HG03135 (cell line): Measurements from ENCODE around the gene CRNN.

Experiments used
- ATAC-seq: cut with Tn5 transposase; IDR thresholded peaks from one replicate; pipeline ENCODE4 v1.9.1; 2021; ENCODE audit warnings: mild to moderate bottlenecking, moderate library complexity; ENCODE audit not compliant: unreplicated experiment

The CRNN gene

GRCh38 chr1:152413909-152414308 is at the start of gene CRNN:
TSS of gene CRNN (minus strand) at chr1:152414263. CDS start at chr1:152412233, 2,030 bp downstream.
- ATAC-seq = no peak

GRCh38 chr1:152462636-152463035 is 48.6 kb upstream of the CRNN start:
- no peak for ATAC-seq

GRCh38 chr1:152461544-152461943 is 47.5 kb upstream of the CRNN start:
- ATAC-seq = no peak

- no peak for ATAC-seq
These were observed 46.5 kb upstream of the CRNN start for GRCh38 chr1:152460529-152460899.

GRCh38 chr1:152459596-152460528 is 45.8 kb upstream of the CRNN start:
- ATAC-seq = peak; percentile 97

GRCh38 chr1:152458384-152459185 is 44.5 kb upstream of the CRNN start:
- ATAC-seq = no peak

- ATAC-seq = no peak
These were observed 43.5 kb upstream of the CRNN start for GRCh38 chr1:152457561-152457960.

GRCh38 chr1:152457071-152457470 is 43.0 kb upstream of the CRNN start:
- ATAC-seq = no peak

- no peak for ATAC-seq
These were observed 37.2 kb upstream of the CRNN start for GRCh38 chr1:152451254-152451653.

- ATAC-seq = no peak
These were observed 35.6 kb upstream of the CRNN start for GRCh38 chr1:152449661-152450060.

GRCh38 chr1:152448496-152448895 is 34.4 kb upstream of the CRNN start:
- no peak for ATAC-seq

GRCh38 chr1:152448095-152448494 is 34.0 kb upstream of the CRNN start:
- ATAC-seq = no peak

- ATAC-seq = no peak
These were observed 33.4 kb upstream of the CRNN start for GRCh38 chr1:152447484-152447883.

GRCh38 chr1:152444045-152444444 is 30.0 kb upstream of the CRNN start:
- no peak for ATAC-seq

GRCh38 chr1:152442765-152443164 is 28.7 kb upstream of the CRNN start:
- ATAC-seq = no peak

- no peak for ATAC-seq
These were observed 28.2 kb upstream of the CRNN start for GRCh38 chr1:152442301-152442700.

GRCh38 chr1:152441756-152442155 is 27.7 kb upstream of the CRNN start:
- ATAC-seq = no peak

GRCh38 chr1:152440635-152441471 is 26.8 kb upstream of the CRNN start:
- ATAC-seq = peak; percentile 90

GRCh38 chr1:152436593-152437496 is 22.8 kb upstream of the CRNN start:
- ATAC-seq = no peak

- no peak for ATAC-seq
These were observed 13.4 kb upstream of the CRNN start for GRCh38 chr1:152427458-152427857.
